Endothelial cell of umbilical vein (primary cell): ENCODE results near the gene RET. TPM values are rescaled to one million over a fixed set of nuclear protein-coding genes. Genes with fewer than 3 reads are reported as not detected.

Source experiments
- BruUV-seq: library from RNA; stranded (reverse); fragments of 400-500 nt; replicated peaks from 2 replicates; lab custom pipeline; 2021; lab: Mats Ljungman, UMichigan
- CTCF ChIA-PET: fragments of 300-600, 350-600 bp; sonication (Branson Sonifier 250); formaldehyde crosslinking; loops from one replicate; lab custom pipeline; 2021; ENCODE audit warnings: antibody characterized with exemption, inconsistent platforms; lab: Charles Lee
- POLR2A ChIA-PET: fragments of 300-600, 350-600 bp; sonication (Branson Sonifier 250); formaldehyde crosslinking; loops from one replicate; lab custom pipeline; 2021; ENCODE audit warnings: antibody characterized with exemption, inconsistent platforms; lab: Charles Lee
- DNase-seq: peaks from one replicate; pipeline ENCODE4 v3.0.0-alpha.2; 2011; ENCODE audit warnings: low read depth, low spot score
- FAIRE-seq: peaks from 2 replicates; lab custom pipeline; 2011; peaks lifted over from hg19 to GRCh38; lab: Jason Lieb, UNC
- H2AFZ ChIP-seq: 2 replicates; pipeline ENCODE4 v1.6.0; 2012; ENCODE audit warnings: low read depth, low read length, control low read depth, inconsistent platforms
- H3K27ac ChIP-seq: 2 replicates; pipeline ENCODE4 v1.5.1; 2011; ENCODE audit warnings: low read depth, mild to moderate bottlenecking, control low read depth, low read length, moderate library complexity; ENCODE audit not compliant: insufficient read depth
- H3K27me3 ChIP-seq, 2 experiments: 2 replicates each; pipeline versions ENCODE4 v1.6.0 to v1.6.1; 2011; ENCODE audit warnings: low read length in 2 of 2, mixed read lengths in 1 of 2; ENCODE audit not compliant: control insufficient read depth in 2 of 2, insufficient read depth in 2 of 2
- H3K36me3 ChIP-seq, 2 experiments: 2 replicates in 1 of 2; 3 replicates in 1 of 2; pipeline ENCODE4 v1.5.1; 2011; ENCODE audit warnings: low read length in 2 of 2, mild to moderate bottlenecking in 1 of 2, moderate library complexity in 1 of 2; ENCODE audit not compliant: control insufficient read depth in 2 of 2, insufficient read depth in 2 of 2; ENCODE audit errors: extremely low read depth in 1 of 2
- H3K4me1 ChIP-seq: 3 replicates; pipeline ENCODE4 v1.5.1; 2011; ENCODE audit warnings: mild to moderate bottlenecking, low read length; ENCODE audit not compliant: control insufficient read depth, insufficient read depth; ENCODE audit errors: extremely low read depth
- H3K4me2 ChIP-seq: 2 replicates; pipeline ENCODE4 v1.6.1; 2011; ENCODE audit warnings: low read length, control low read depth, mixed read lengths; ENCODE audit not compliant: insufficient read depth
- H3K4me3 ChIP-seq, 3 experiments: fragments of 200-600 bp in 1 of 3; sonication (generic), shearing (Covaris generic) in 1 of 3; replicated peaks in 1 of 3; 2 replicates each; pipeline ENCODE4 v1.5.1; 2011 to 2016; ENCODE audit warnings: control low read depth in 3 of 3, low read length in 3 of 3, mild to moderate bottlenecking in 2 of 3, inconsistent platforms in 1 of 3, low read depth in 1 of 3, moderate library complexity in 1 of 3; ENCODE audit not compliant: insufficient read depth in 1 of 3
- H3K79me2 ChIP-seq: 2 replicates; pipeline ENCODE4 v1.6.0; 2012; ENCODE audit warnings: low read length, inconsistent platforms; ENCODE audit not compliant: control insufficient read depth, insufficient read depth
- H3K9ac ChIP-seq: replicated peaks from 2 replicates; pipeline ENCODE3; 2011; ENCODE audit warnings: low read length, control low read depth; ENCODE audit not compliant: insufficient read depth; ENCODE audit errors: extremely low read depth
- H3K9me1 ChIP-seq: replicated peaks from 3 replicates; pipeline ENCODE4 v1.6.0; 2011; ENCODE audit warnings: mild to moderate bottlenecking, low read length; ENCODE audit not compliant: control insufficient read depth, insufficient read depth; ENCODE audit errors: extremely low read depth
- H3K9me3 ChIP-seq: replicated peaks from 2 replicates; pipeline ENCODE4 v1.5.1; 2012; ENCODE audit warnings: low read length, inconsistent platforms; ENCODE audit not compliant: control insufficient read depth, insufficient read depth
- H4K20me1 ChIP-seq: replicated peaks from 2 replicates; pipeline ENCODE3; 2011; ENCODE audit warnings: mild to moderate bottlenecking, low read length; ENCODE audit not compliant: control insufficient read depth, insufficient read depth; ENCODE audit errors: extremely low read depth
- EZH2 ChIP-seq: IDR thresholded peaks from 2 replicates; pipeline ENCODE4 v1.6.1; 2012; ENCODE audit warnings: borderline replicate concordance, low read depth, mild to moderate bottlenecking, moderate library complexity, low read length, inconsistent platforms; ENCODE audit not compliant: severe bottlenecking
- FOS ChIP-seq: IDR thresholded peaks from 2 replicates; pipeline ENCODE4 v1.6.1; 2011; ENCODE audit warnings: mild to moderate bottlenecking, low read length, moderate library complexity, borderline replicate concordance; ENCODE audit not compliant: insufficient read depth
- GATA2 ChIP-seq: IDR thresholded peaks from 2 replicates; pipeline ENCODE4 v1.7.0; 2011; ENCODE audit warnings: low read depth, mild to moderate bottlenecking, moderate library complexity, mixed read lengths, low read length; ENCODE audit not compliant: insufficient read length, insufficient read depth
- JUN ChIP-seq: IDR thresholded peaks from 2 replicates; pipeline ENCODE4 v1.6.1; 2011; ENCODE audit warnings: borderline replicate concordance, low read depth; ENCODE audit not compliant: insufficient read length, insufficient read depth
- MAX ChIP-seq: IDR thresholded peaks from 2 replicates; pipeline ENCODE4 v1.6.1; 2011; ENCODE audit not compliant: insufficient read depth, insufficient read length
- MYC ChIP-seq: IDR thresholded peaks from one replicate; pipeline ENCODE4 v1.6.1; 2011; ENCODE audit warnings: mild to moderate bottlenecking, low read depth, low read length
- POLR2A ChIP-seq: IDR thresholded peaks from 2 replicates; pipeline ENCODE4 v1.6.1; 2012; ENCODE audit warnings: low read depth, mild to moderate bottlenecking, control low read depth, low read length
- POLR2AphosphoS5 ChIP-seq: IDR thresholded peaks from 2 replicates; pipeline ENCODE4 v1.6.1; 2012; ENCODE audit warnings: low read depth, mild to moderate bottlenecking, control low read depth, low read length, moderate library complexity; ENCODE audit not compliant: insufficient read depth
- dilution Hi-C: fragments of 300-500 bp; cut with MboI; formaldehyde crosslinking; loops from one replicate; pipeline ENCODE4 v1.15.0; 2019; ENCODE audit warnings: low sequenced_read_pairs; ENCODE audit not compliant: extremely low pct_ligation_motif_present
- intact Hi-C: fragments of 100-400 bp; cut with micrococcal nuclease; formaldehyde crosslinking; loops from one replicate; pipeline ENCODE4 v1.10.0; 2022
- polyA plus RNA-seq, 4 experiments: library from polyadenylated mRNA; depleted of rRNA in 3 of 4; stranded (reverse) in 3 of 4; unstranded in 1 of 4; fragments of >200 nt; gene quantifications; 2 replicates each; pipeline versions ENCODE4 v1.2.1 to v1.2.3, GENCODE V29; 2011 to 2012; ENCODE audit warnings: missing spikeins in 1 of 4
- total RNA-seq: library from RNA; stranded (reverse); gene quantifications from 2 replicates; pipeline ENCODE4 v1.2.3, GENCODE V29; 2021
- TF ChIP-seq, protein P1 (sequence below), 2 donors: IDR thresholded peaks; 1 replicate in 1 of 2; 2 replicates in 1 of 2; pipeline ENCODE4 v1.5.1; 2011; ENCODE audit warnings: low read length in 2 of 2, mild to moderate bottlenecking in 2 of 2, moderate library complexity in 2 of 2, control low read depth in 1 of 2, inconsistent platforms in 1 of 2, low read depth in 1 of 2; ENCODE audit not compliant: insufficient read depth in 1 of 2; ENCODE audit errors: extremely low read depth in 1 of 2

Gene RET
- total and polyA plus RNA-seq, 2 donors (not counting 3 experiments of a cell fraction or from before 2014, with no cell fraction given), result 0.04 to 0.22 TPM

DNA sequence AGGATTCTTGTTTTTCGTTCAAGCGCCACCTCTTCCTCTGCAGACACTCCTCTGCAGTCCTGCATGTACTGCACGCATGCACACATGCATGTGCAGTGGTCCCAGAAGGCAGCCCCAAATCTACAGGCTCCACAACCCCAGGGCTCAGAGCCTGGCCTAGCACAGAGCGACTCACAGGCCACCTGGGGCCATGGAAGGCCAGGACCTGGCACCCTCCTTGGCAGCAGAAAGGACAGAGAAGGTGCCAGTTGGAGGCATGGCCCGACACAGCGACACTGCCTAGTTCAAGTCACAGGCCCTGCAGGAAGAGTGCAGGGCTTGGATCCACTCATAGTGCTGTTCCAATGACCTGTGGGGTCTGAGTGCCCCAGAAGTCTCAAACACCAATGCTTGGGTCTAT, 48.7 kb upstream of the RET start:
- H4K20me1 ChIP-seq, result no peaks in the 10 kb centered on the region
- dilution Hi-C loops, result no loop called here
- ChIA-PET CTCF (no interaction called here), POLR2A (no interaction called here)
- no TSS peak for BruUV-seq
- no peak overlapping the region for H2AFZ ChIP-seq
- H3K4me2 ChIP-seq, result no peak overlapping the region
- H3K27me3 ChIP-seq, result no peaks in the 10 kb centered on the region
- no peak for FAIRE-seq
- no peaks in the 10 kb centered on the region for H3K4me1 ChIP-seq
- H3K79me2 ChIP-seq, result no peaks in the 10 kb centered on the region
- intact Hi-C loops, result no loop called here
- no peaks in the 10 kb centered on the region for H3K36me3 ChIP-seq
- H3K9me1 ChIP-seq, result no peaks in the 10 kb centered on the region
- TF ChIP-seq MYC (no peak), JUN (no peak), EZH2 (no peak), GATA2 (no peak), POLR2AphosphoS5 (no peak), POLR2A (no peak), FOS (no peak), MAX (no peak)
- TF ChIP-seq, protein P1, sequence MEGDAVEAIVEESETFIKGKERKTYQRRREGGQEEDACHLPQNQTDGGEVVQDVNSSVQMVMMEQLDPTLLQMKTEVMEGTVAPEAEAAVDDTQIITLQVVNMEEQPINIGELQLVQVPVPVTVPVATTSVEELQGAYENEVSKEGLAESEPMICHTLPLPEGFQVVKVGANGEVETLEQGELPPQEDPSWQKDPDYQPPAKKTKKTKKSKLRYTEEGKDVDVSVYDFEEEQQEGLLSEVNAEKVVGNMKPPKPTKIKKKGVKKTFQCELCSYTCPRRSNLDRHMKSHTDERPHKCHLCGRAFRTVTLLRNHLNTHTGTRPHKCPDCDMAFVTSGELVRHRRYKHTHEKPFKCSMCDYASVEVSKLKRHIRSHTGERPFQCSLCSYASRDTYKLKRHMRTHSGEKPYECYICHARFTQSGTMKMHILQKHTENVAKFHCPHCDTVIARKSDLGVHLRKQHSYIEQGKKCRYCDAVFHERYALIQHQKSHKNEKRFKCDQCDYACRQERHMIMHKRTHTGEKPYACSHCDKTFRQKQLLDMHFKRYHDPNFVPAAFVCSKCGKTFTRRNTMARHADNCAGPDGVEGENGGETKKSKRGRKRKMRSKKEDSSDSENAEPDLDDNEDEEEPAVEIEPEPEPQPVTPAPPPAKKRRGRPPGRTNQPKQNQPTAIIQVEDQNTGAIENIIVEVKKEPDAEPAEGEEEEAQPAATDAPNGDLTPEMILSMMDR (IDR thresholded peaks at IDR 0.05; ENCODE audit: extremely low read depth in 1 of 2, insufficient read depth in 1 of 2, low read depth in 1 of 2, low read length in 2 of 2), result no peak
- H3K9ac ChIP-seq, result no peak overlapping the region
- H3K9me3 ChIP-seq, result no peaks in the 10 kb centered on the region
- no peak overlapping the region for H3K4me3 ChIP-seq
- DNase-seq, result no peak
- no peak overlapping the region for H3K27ac ChIP-seq
